GM18867 (cell line): ENCODE results near the gene CHCHD6.

Experiments
- ATAC-seq: cut with Tn5 transposase; IDR thresholded peaks from one replicate; pipeline ENCODE4 v1.9.1; 2021; ENCODE audit warnings: mild to moderate bottlenecking, moderate library complexity; ENCODE audit not compliant: unreplicated experiment

Gene CHCHD6

DNA sequence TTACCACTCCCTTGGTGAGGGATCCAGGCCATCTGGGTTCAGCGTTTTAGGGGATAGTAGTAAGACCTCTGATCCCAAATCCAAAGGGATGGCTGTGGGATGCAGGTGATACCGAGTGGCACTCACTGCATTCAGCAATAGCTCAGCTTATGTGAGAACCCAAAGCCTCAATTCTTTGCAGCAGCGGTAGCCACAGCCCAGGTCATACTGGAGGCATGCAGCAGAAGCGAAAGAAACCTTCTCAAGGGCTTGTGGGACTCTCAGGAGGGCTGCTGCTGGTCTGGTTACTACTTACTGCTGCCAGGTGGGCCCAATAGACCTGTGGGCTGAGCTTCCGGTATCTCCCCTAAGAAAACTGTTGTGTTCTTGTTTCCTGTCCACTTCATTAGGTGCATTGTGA is 38.0 kb downstream of the CHCHD6 start:
- no peak for ATAC-seq

DNA sequence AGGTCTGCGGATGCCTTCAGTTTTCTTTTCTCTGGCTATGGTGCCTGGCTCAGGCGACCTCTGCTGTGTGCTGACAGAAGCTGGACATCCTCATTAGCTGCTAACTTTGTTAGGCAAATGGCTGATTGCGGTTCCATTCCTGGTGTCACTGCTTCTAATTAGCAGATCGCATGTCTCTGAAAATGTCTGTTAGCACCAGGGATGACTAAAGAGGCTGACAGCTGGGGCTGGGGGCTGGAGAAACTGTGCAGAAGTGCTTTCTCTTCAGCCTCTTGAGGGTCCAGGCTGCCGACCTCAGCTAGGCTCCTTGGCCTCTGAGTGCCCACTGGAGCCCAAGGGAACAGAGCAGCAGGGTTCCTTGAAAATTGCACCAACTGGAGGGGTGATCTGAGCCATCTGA is 39.3 kb downstream of the CHCHD6 start:
- no peak for ATAC-seq

DNA sequence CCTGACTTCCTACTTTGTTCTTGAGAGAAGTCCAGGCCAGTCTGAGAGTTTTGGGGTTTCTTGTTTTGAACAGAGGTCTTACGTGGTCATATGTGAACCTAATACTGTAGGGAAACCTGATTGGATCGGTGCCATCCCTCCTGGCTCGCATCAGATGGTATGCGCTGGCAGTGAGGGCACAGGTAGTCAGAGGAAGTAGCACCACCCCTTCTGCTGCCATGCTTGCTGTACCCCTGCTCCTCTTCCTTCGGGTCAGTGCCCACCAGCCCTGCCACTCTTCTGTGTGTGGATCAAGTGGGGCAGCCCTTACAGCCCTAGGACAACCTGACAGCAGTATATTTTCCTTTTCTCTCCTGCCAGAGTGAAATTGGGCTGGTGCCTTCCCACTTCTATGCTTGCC is 39.7 kb downstream of the CHCHD6 start:
- no peak for ATAC-seq

DNA sequence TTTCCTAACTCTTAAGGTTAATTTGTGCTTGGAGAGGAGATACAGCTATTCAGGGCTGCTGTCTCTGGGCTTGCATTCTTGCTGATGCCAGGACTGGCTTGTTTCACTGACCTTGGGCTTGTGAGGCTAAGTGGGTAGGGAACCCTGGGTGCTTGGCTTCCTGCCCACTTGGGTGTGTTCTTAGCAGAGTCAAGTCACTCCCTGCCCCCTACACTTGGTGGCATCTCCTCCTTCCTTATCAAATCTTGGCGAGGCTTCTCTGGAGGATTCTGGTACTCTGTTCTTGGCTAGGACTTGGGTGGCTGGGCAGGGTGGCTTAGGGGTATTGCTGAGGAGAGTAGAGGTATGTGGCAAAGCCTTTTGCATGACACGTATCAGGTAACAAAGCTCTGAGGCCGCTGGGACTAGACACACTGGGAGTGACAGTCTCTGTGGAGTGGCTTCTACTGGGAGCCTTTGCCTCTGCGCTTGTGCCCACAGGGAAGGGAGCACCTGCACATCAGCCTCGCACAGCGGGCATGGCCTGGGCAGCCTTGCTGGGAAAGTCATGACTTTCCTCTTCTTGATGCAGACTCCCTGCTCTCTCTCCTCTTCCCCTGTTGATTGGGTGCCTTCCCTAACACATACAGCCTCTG is 41.8 kb downstream of the CHCHD6 start:
- no peak for ATAC-seq

DNA sequence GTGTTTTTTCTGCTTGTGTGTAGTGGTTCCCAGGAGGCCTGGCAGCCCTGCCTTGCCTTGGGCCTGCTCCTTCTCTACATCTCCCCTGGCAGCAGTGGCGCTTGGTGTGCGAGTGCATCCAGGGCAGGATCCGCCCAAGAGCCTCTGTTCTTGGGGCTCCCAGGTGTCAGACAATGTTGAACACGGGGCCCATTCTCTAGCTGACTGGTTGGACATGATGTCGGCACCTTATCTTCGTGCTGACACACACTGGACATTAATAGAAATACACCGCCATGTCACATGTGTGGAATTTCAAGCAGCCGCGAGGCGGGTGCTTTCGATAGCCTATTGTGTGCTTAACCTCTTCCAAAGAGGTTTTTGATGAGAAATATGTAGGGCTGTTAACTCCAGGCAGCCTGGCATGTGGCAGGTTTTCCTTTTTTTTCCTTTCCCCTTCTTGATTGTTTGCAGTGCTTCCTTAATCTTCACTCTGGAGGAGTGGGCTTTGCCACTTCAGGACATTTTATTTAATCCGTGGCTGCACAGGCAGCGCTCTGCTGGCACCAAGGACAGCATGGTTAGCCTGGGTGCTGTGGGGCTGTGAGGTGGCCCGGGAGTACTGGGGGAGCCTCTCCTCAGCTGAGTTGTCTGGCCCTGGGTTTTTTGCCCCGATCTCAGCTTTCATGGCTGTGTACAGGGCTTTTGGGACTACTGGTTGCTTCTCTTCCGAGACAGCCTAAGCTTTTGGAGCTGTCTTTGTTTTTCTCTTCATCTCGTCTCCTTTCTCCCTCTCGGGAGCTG is 42.5 kb downstream of the CHCHD6 start:
- no peak for ATAC-seq

DNA sequence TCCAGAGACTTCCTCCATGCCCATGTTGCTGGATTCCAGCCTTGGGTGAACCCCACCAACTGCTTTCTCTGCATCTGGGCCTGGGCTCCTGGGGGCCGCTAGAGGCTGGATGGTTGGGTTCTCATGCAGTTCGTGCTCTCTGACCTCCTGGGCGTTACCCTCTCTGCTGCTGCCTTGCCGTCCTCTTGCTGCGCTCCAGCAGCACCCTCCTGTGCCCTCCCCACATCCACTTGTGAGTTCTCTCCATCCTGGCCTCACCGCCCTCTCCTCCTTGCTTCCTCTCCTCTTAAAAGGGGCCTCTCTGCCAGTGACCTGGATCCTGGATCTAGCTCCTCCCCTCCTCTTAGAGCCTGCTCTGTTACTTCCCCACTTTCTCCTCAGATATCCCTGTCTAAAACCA is 43.7 kb downstream of the CHCHD6 start:
- ATAC-seq, result no peak

DNA sequence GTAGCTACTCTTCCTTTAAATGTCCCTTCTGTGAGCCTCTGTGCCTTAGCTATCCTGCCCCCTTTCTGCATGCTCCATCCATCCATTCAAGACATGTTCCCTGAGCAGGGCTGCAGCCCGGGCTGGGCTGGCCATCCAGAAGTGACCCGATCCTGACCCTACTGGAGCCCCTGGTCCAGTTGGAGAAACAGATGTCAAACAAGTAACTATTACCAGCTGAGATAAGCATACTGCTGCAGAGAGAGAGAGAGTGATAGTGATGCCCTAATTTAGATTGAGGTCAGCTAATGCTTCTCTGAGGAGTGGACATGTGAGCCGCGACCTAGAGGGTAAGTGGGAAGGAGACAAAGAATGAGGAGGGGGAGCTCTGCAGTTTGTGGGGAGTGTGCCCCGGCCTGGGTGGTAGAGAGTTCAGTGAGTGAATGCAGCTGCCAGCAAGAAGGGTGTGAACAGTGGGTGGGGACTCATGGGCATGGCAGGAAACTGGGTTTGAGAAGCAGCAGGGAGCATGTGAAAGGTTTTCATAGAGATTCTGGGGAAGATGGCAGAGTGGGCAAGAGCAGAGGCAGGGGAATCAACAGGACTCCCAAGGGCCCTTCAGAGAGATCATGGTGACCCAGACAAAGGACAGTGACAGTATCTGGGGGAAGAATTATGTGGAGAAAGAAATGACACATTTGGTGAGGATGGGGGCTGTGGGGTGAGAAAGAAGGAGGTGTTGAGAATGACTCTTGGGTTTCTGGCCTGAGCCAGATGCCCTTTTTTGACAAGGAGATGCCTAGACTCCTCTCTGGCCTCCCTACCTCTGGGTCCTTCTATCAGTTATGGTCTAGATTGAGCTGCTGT is 44.9 kb downstream of the CHCHD6 start:
- ATAC-seq, result no peak

DNA sequence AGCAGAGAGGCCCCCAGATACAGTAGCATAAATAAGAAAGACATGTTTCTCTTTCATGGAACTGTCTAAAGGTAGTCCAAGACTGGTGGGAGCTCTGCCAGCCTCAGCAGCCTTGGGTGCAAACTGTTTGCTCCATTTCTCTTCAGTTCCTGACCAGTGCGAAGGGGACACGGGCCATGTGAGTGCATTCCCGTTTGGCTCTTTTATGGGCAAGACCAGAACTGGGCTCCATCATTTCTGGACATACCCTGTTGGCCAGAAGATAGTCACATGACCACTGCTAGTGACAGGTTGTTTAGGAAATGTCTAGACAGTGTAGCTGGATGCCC is 45.5 kb downstream of the CHCHD6 start:
- no peak for ATAC-seq

DNA sequence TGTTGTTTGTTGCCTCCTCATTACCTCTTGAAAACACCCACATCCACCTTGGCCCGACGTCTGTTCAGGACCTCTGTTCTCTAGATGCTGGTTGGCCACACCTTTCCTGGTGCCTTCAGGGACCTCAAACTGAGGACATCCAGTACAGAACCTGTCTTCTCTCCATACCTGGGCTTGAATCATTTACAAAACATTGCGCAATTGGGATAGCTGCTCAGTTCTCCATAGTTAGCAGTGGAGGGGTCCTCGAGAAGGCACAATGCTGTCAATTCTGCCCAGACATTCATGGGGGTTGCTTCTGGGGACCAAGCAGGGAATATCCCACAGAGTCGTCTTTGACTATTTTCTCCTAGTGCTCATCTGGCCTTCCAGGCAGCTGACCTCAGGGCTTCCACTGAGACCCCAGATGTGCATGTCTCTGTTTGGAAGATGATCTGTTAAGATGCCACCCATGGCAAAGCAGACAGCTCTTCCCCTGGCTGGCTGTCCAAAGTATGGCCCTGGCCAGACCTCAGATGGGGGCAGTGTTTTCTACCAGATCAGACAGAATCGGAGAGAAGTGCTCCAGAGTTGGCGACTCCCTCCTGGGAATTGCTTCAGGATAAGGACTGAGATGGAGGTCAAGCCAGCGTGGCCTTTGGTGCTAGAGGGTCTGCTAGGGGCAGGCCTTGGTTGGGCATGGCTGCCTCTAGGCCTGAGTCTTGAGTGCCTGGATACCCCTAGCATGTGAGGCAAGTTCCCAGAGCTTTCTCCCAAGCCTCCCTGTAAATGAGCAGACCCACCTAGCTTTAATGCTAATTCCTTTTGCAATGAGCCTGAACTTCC is 46.1 kb downstream of the CHCHD6 start:
- no peak for ATAC-seq

DNA sequence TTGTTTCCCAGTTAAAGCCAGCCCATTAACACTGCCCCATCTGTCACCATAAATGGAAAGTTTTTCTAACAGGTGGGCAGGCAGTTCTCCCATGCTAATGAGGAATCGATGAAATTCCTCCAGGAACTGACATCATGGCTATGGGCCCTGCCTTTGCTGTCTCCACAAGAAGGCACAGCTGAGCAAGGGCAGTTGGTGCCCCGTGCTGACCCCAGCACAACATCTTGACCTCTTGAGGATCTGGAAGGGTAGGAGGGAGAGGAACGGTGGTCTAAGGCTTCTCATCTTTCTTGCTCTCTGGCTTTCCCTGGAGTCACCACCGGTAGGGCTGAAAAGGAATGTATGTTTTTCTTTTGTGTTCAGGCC is 46.7 kb downstream of the CHCHD6 start:
- ATAC-seq, result no peak

DNA sequence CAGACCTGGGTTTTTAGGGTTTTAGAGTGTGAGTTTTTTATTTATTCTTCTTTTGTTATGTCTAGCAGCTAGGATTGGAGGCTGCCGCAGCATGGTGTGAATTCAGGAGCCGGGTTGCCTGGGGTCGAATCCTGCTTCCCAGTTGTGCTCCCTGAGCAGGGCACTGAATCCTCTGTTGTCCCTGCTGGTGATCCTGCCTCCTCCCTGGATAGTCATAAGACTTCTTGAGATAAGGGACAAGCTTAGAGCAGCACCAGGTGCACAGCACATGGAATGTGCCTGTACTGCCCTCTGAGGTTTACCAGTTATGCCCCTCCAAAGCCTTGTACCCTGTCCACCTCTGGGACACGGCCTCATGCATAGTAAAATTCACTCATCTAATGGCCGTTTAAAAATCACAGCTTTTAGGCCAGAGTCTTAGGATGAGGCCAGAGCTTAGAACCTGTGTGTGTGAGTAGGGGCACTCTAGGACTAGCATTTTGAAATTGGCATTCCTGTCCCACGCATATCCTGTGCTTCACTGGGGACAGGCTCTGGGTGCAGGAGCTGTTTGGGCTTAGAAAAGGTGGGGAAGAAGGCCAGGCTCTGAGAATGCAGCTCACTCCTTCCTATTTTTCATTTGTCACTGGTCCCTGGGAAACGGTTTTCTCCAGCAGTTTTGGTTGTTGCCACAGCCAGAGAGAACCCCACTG is 47.7 kb downstream of the CHCHD6 start:
- no peak for ATAC-seq

DNA sequence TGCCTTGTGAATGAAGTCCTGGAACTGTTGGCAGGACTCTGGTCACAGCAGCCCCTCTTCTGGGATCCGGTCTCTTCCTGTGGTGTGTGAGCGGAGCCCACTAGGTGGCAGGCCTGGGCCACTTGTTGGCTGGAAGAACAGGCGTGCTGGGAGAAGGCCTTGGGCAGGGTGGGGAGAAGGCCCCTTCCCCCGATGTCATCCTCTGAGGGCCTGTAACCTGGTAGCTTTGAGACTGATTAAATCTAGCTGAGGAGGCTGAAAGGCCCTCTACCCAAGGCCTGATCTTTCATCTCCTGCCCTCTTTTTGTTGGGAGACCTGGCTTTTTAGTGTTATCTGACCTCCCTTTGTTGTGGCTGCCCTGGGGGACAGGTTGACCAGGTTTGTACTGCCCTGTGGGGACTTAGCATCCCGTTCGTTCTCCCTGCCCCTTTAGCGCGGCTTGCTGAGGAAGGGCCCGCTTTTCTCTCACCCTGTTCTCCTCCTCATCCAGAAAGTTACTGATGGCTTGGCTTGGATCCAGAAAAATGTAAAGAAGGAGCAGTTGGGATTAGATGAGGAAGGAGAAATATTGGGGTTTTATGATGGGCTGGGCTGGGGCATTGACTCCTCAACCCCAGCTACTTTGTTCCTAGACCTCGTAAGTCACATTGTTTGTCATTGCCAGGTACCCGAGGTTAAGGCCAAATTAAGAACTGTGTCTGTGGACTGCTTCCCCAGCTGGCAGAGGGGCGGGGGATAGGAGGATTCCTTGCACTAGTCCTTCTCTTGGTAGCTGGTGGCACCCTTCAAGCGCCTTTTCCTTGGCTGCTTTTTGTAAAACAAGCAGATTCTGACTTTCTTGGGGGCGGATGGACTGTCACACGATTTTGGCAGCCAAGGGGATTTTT is 48.5 kb downstream of the CHCHD6 start:
- peak; percentile 68 for ATAC-seq

DNA sequence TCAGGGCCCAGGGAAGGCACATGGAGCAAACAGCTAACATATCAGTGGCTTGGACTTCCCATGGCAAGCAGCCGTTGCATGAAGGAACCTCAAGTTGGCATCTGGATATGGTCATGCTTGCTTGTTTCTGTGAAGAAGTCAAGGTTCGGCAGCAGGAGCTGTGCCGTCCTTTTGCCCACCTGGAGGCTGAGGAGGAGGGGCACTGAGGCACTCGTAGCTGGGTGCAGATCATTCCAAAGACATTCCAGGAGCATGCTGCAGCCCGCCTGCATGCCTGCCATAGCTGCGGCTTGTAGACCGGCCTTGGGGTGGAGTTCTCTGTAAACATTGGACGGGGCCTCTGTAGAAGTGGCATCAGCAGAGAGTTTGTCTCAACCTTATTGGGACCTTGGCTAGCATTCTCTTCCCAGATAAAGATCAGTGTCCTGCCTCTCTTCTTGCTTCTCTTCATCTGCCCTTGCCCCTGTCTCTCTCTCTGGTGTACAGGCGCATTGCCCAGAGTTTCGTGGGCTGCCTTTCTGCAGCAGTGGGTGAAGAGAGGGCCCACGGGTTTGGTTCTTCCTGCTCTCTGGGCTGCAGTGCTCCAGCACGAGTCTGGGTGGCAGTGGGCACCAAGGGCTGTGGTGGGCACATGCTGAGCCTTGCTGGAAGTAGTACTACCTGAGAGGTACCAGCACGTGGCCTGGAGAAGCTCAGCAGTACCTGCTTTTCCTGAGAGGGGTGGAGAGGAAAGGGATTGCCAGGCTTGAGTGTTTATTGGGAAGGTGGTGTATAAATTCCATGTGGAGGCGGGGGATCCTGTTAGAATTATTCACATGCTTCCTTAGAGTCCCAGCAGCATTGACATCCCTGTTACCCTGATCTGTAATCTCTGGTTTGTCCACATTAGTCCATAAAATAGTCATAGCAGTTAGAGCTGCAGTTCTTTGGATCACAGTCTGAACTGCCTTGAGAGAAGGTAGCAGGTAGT is 49.4 kb downstream of the CHCHD6 start:
- ATAC-seq, result no peak

DNA sequence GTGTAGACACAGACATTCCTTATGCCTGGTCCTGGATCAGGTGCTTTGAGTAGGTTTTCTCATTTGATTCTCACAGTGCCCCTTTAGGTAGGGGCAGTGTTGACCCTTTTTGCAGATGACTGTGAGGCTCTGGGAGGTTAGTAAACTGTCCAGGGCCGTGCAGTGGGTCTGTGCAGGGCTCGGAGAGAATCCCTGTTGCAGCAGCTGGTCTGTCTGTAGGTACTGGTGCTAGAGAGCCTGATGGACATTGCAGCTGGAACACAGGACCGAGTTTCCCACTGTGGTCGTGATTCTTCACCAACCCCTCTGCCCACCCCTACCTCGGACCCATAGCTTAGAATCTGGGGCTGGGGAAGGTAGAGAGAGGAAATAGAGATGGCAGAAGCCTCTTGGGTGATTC is 51.8 kb downstream of the CHCHD6 start:
- ATAC-seq, result no peak

DNA sequence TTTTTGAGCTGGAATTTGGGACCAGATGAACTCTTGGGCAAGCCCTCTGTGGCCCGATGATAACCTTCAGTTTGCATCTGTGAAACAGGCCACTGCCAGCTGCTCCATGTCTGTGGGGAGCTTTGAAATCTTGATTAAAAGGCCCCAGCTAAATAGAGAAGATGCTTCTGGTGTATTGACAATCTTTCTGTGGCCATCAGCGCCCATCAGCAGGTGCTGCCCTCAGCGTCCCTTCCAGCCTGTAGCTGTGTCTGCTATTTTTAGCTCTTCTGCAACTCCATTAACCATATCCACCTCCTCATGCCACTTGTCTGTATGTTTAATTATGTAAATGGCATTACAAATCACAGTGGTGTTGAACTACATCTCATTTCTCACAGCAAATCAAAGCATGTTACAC is 54.0 kb downstream of the CHCHD6 start:
- no peak for ATAC-seq

DNA sequence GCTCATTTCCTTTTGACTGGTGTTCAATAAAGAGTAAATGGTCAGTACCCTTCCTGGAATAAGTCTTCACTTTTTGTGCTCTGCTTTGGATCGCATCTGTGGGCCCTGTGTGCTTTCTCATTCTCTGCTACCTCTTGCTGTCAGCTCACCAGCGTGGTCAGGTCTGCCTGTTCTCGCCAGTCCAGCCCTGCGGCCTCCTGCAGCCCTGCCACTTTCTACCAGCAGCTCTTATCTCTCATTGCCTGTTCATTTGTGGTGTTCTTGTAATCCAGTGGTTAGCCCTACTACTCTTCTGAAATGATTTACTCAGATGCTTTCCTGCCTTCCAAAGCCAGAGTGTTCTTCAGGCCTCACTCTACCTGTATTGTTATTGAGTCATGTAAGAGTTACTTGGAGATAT is 54.8 kb downstream of the CHCHD6 start:
- no peak for ATAC-seq

DNA sequence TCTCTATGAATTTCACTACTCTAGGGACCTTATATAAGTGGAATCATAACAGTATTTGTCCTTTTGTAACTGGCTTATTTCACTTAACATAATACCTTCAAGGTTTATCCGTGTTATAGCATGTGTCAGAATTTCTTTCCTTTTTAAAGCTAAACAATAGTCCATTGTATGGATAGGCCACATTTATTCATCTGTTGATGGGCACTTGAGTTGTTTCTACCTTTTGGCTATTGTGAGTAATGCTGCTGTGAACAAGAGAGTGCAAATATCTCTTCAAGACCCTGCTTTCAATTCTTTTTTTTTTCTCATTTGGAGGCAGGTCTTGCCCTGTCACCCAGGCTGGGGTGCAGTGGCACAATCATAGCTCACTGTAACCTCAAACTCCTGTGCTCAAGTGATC is 56.5 kb downstream of the CHCHD6 start:
- no peak for ATAC-seq

DNA sequence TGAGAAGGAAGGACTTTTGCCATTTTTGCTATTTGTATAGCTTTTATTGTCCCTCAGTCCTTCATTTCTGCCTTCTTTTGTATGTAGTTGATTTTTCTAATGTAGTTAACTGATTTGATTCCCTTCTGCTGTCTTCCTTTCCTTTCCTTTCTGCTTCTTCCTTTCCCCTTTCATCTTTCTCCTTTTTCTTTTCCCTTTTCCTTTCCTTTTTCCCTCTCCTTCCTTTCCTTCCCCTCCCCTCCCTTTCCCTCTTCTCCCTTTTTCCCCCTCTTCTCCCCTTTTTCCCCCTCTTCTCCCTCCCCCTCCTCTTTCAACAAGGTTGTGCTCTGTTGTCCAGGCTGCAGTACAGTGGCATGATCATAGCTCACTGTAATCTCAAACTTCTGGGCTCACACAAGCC is 59.0 kb downstream of the CHCHD6 start:
- ATAC-seq, result no peak
